Vagina (tissue), 2 donors: ENCODE data around the gene ITGB3. TPM values are rescaled to one million over a fixed set of nuclear protein-coding genes. Genes with fewer than 3 reads are reported as not detected.

Source experiments
- DNase-seq, 2 donors: peaks; one replicate each; pipeline ENCODE4 v3.0.0-alpha.2; 2017; ENCODE audit errors: extremely low spot score in 2 of 2
- H3K27ac ChIP-seq: fragments of 200-600 bp; sonication (generic); one replicate; pipeline ENCODE4 v1.5.1; 2019
- H3K27me3 ChIP-seq: fragments of 200-600 bp; sonication (generic); one replicate; pipeline ENCODE4 v1.5.1; 2019
- H3K36me3 ChIP-seq, 2 donors: fragments of 200-600 bp; sonication (generic); one replicate each; pipeline ENCODE4 v1.5.1; 2017 to 2019
- H3K4me1 ChIP-seq: fragments of 200-600 bp; sonication (generic); one replicate; pipeline ENCODE4 v1.5.1; 2019
- H3K4me3 ChIP-seq, 2 donors: fragments of 200-600 bp; sonication (generic); 1 replicate in 1 of 2; 2 replicates in 1 of 2; pipeline ENCODE4 v1.5.1; 2016 to 2019
- H3K9me3 ChIP-seq: fragments of 200-600 bp; sonication (generic); one replicate; pipeline ENCODE4 v1.5.1; 2019
- POLR2A ChIP-seq, 2 donors: fragments of 450-650 bp; IDR thresholded peaks; one replicate each; pipeline ENCODE4 v1.6.1; 2017; ENCODE audit warnings: antibody characterized with exemption in 2 of 2, mild to moderate bottlenecking in 2 of 2, moderate library complexity in 2 of 2
- POLR2AphosphoS5 ChIP-seq, 2 donors: sonication (generic); formaldehyde crosslinking; IDR thresholded peaks; one replicate each; pipeline ENCODE4 v1.9.0; 2017; ENCODE audit warnings: antibody characterized with exemption in 2 of 2, mild to moderate bottlenecking in 2 of 2, low read depth in 1 of 2; ENCODE audit not compliant: insufficient read depth in 1 of 2
- intact Hi-C: fragments of 100-400 bp; cut with DNase I; formaldehyde crosslinking; loops from one replicate; pipeline ENCODE4 v1.15.1; 2023
- total RNA-seq: library from RNA; depleted of rRNA; stranded (reverse); fragments of >200 nt; gene quantifications from one replicate; pipeline ENCODE4 v1.2.3, GENCODE V29; 2016
- TF ChIP-seq, protein P1 (sequence below), 3 experiments: fragments of 450-650 bp in 2 of 3; fragments of 200-600 bp in 1 of 3; sonication (generic) in 1 of 3; IDR thresholded peaks; one replicate each; pipeline ENCODE4 v1.5.1; 2017 to 2019; ENCODE audit warnings: antibody characterized with exemption in 3 of 3, mild to moderate bottlenecking in 2 of 3, moderate library complexity in 2 of 3

Gene ITGB3
- total RNA-seq, 1 donor from 2014 or later = 6.1 TPM

DNA sequence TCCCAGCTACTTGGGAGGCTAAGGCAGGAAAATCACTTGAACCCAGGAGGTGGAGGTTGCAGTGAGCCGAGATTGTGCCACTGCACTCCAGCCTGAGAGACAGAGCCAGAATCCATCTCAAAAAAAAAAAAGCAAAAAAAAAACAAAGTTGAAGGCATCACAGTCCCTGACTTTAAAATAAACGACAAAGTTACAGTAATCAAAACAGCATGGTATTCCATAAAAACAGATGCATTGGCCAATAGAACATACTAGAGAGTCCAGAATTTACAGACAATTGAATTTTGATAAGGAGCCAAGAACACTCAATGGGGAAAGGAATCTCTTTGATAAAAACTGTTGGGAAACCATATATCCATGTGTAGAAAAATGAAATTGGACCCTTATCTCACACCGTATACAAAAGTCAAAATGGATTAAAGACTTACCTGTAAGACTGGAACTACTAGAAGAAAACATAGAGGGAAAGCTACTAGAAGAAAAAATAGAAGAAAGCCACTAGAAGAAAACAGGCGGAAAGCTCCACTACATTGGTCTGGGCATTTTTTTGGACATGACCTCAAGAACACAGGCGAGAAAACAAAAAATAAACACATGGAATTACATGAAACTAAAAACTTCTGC lies 67.4 kb downstream of the ITGB3 start:
- H3K4me1 ChIP-seq = no peaks in the 10 kb centered on the region
- intact Hi-C loops = no loop called here
- H3K36me3 ChIP-seq = no peaks in the 10 kb centered on the region
- no peaks in the 10 kb centered on the region for H3K27me3 ChIP-seq
- TF ChIP-seq POLR2A (IDR thresholded peaks at IDR 0.05) (no peak), POLR2AphosphoS5 (IDR thresholded peaks at IDR 0.05; ENCODE audit: insufficient read depth in 1 of 2, low read depth in 1 of 2) (no peak)
- TF ChIP-seq, protein P1, sequence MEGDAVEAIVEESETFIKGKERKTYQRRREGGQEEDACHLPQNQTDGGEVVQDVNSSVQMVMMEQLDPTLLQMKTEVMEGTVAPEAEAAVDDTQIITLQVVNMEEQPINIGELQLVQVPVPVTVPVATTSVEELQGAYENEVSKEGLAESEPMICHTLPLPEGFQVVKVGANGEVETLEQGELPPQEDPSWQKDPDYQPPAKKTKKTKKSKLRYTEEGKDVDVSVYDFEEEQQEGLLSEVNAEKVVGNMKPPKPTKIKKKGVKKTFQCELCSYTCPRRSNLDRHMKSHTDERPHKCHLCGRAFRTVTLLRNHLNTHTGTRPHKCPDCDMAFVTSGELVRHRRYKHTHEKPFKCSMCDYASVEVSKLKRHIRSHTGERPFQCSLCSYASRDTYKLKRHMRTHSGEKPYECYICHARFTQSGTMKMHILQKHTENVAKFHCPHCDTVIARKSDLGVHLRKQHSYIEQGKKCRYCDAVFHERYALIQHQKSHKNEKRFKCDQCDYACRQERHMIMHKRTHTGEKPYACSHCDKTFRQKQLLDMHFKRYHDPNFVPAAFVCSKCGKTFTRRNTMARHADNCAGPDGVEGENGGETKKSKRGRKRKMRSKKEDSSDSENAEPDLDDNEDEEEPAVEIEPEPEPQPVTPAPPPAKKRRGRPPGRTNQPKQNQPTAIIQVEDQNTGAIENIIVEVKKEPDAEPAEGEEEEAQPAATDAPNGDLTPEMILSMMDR (IDR thresholded peaks at IDR 0.05) = no peak
- H3K9me3 ChIP-seq = no peaks in the 10 kb centered on the region
- H3K27ac ChIP-seq = no peak overlapping the region
- H3K4me3 ChIP-seq = no peak overlapping the region
- DNase-seq = no peak

- intact Hi-C loops = no loop called here
Measured at GRCh38 chr17:47323382-47324223, 70.0 kb downstream of the ITGB3 start, which contains the start of gene EFCAB13. Gene EFCAB13, plus strand, starts transcription at chr17:47323955. Its CDS starts 4,399 bp downstream, at chr17:47328354.

GRCh38 chr17:47324224-47325020 lies 70.8 kb downstream of the ITGB3 start:
- Histone ChIP-seq H3K27ac (peak overlapping the region; percentile 97), H3K4me1 (no peaks in the 10 kb centered on the region), H3K4me3 (peak overlapping the region; percentile 79 to 87), H3K36me3 (no peaks in the 10 kb centered on the region), H3K9me3 (no peaks in the 10 kb centered on the region), H3K27me3 (no peaks in the 10 kb centered on the region)
- DNase-seq = peak in 1 of 2 donors; percentile 92
- no peak for TF ChIP-seq POLR2A (IDR thresholded peaks at IDR 0.05)
- no peak for TF ChIP-seq POLR2AphosphoS5 (IDR thresholded peaks at IDR 0.05; ENCODE audit: insufficient read depth in 1 of 2, low read depth in 1 of 2)
- TF ChIP-seq, protein P1 (IDR thresholded peaks at IDR 0.05) = no peak
- intact Hi-C loops = no loop called here

More at GRCh38 chr17:47323382-47324223, 70.0 kb downstream of the ITGB3 start, which contains the start of gene EFCAB13:
- H3K27me3 ChIP-seq = no peaks in the 10 kb centered on the region
- no peaks in the 10 kb centered on the region for H3K36me3 ChIP-seq
- H3K27ac ChIP-seq = peak within 1 kb of the TSS; percentile 97
- DNase-seq = no peak
- H3K9me3 ChIP-seq = no peaks in the 10 kb centered on the region
- no peaks in the 10 kb centered on the region for H3K4me1 ChIP-seq
- peak within 1 kb of the TSS; percentile 79 to 87 for H3K4me3 ChIP-seq
- TF ChIP-seq POLR2AphosphoS5 (IDR thresholded peaks at IDR 0.05; ENCODE audit: insufficient read depth in 1 of 2, low read depth in 1 of 2) (peak in 1 of 2 donors; percentile 94), POLR2A (IDR thresholded peaks at IDR 0.05) (peak; percentile 94 to 97)
- TF ChIP-seq, protein P1 (IDR thresholded peaks at IDR 0.05) = peak; percentile 6 to 32 (median 12)

DNA sequence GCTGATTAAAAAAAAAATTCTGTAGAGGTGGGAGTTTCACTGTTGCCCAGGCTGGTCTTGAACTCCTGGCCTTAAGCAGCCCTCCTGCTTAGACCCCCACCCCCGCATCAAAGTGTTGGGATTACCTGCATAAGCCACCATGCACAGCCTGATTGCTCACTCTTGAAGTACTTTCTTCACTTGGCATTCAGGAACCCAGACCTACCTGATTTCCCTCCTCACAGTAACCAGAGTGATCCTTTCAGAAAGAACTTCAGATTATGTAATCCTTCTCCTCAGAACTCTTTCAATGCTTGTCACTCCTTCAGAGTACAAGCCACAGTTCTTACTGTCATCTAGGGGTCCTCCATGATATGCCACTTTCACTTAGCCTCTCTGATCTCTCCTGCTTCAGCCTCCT lies 71.5 kb downstream of the ITGB3 start:
- DNase-seq = no peak
- H3K27ac ChIP-seq = peak overlapping the region; percentile 97
- no peak for TF ChIP-seq POLR2AphosphoS5 (IDR thresholded peaks at IDR 0.05; ENCODE audit: insufficient read depth in 1 of 2, low read depth in 1 of 2)
- no peak for TF ChIP-seq POLR2A (IDR thresholded peaks at IDR 0.05)
- TF ChIP-seq, protein P1 (IDR thresholded peaks at IDR 0.05) = no peak
- H3K9me3 ChIP-seq = no peaks in the 10 kb centered on the region
- H3K36me3 ChIP-seq = no peaks in the 10 kb centered on the region
- intact Hi-C loops = no loop called here
- no peak overlapping the region for H3K4me3 ChIP-seq
- H3K27me3 ChIP-seq = no peaks in the 10 kb centered on the region
- no peaks in the 10 kb centered on the region for H3K4me1 ChIP-seq
